ENCODE data around the gene COL19A1. TPM values are rescaled to one million over a fixed set of nuclear protein-coding genes. Genes with fewer than 3 reads are reported as not detected.

The COL19A1 gene
- total and polyA plus RNA-seq, 2 of the 13 experiments (the other 11 are each of a cell fraction or from before 2014, with no cell fraction given): not detected

GRCh38 chr6:69942485-69942884 lies 76.1 kb downstream of the COL19A1 start (continued):
- TF ChIP-seq CREM (IDR thresholded peaks at IDR 0.05) (no peak), CREM (CRISPR knock-in tag; IDR thresholded peaks at IDR 0.05) (no peak), NR2C2 (CRISPR knock-in tag; IDR thresholded peaks at IDR 0.05; ENCODE audit: borderline replicate concordance) (no peak)

GRCh38 chr6:69945192-69945591 lies 78.8 kb downstream of the COL19A1 start:
- H2AFZ ChIP-seq (ENCODE audit: low read length): no peak overlapping the region
- no peaks in the 10 kb centered on the region for H3K36me3 ChIP-seq (replicated peaks in 1 of 2; ENCODE audit: control insufficient read depth in 1 of 2, insufficient read depth in 2 of 2, low read length in 2 of 2)
- H3K4me1 ChIP-seq (ENCODE audit: insufficient read depth, low read length): no peaks in the 10 kb centered on the region
- intact Hi-C loops (cut with micrococcal nuclease; ENCODE audit: unreplicated experiment) (no loop called here), in situ Hi-C loops (cut with HindIII; ENCODE audit: extremely low pct_ligation_motif_present, low pct_unique_long_range_greater_than_20kb) (no loop called here)
- H3K27me3 ChIP-seq (ENCODE audit: control insufficient read depth in 1 of 2, insufficient read depth in 2 of 2, low read length in 2 of 2): no peaks in the 10 kb centered on the region
- CTCF ChIA-PET (ENCODE audit: low intra/inter-chr PET ratio, low total read pairs): no interaction called here
- no peak overlapping the region for H3K27ac ChIP-seq (ENCODE audit: extremely low read length, insufficient read depth, low read length)
- no peaks in the 10 kb centered on the region for H3K79me2 ChIP-seq (ENCODE audit: insufficient read depth, low read length)
- no TSS peak for BruUV-seq (replicated peaks)
- ATAC-seq (no peak), FAIRE-seq (no peak), DNase-seq (ENCODE audit: low spot score) (no peak)
- H3K9ac ChIP-seq (ENCODE audit: insufficient read depth, low read depth, low read length): no peak overlapping the region
- no peaks in the 10 kb centered on the region for H3K9me3 ChIP-seq (ENCODE audit: low read length)
- 4% methylated on average over 1 of the region's 1 CpG for WGBS (ENCODE audit: low lambda C conversion rate)
- H3K4me3 ChIP-seq (replicated peaks in 1 of 3; ENCODE audit: insufficient read depth in 1 of 3, low read depth in 2 of 3, low read length in 3 of 3): no peak overlapping the region
- POLR2A ChIA-PET: no interaction called here
- H3K4me2 ChIP-seq (ENCODE audit: low read depth, low read length): no peak overlapping the region
- H4K20me1 ChIP-seq (ENCODE audit: insufficient read depth, low read length): no peaks in the 10 kb centered on the region
- no peak for TF ChIP-seq AKAP8 (CRISPR knock-in tag; IDR thresholded peaks at IDR 0.05)
- no peak for TF ChIP-seq MBNL3 (CRISPR knock-in tag; conservative IDR thresholded peaks at IDR 0.05)
- TF ChIP-seq LCORL (IDR thresholded peaks at IDR 0.05): no peak
- TF ChIP-seq LCORL (CRISPR knock-in tag; IDR thresholded peaks at IDR 0.05): no peak
- TF ChIP-seq GLI4 (CRISPR knock-in tag; IDR thresholded peaks at IDR 0.05; ENCODE audit: borderline replicate concordance): no peak
- no peak for TF ChIP-seq NR2F6 (IDR thresholded peaks at IDR 0.05)
- no peak for TF ChIP-seq NR2F6 (CRISPR knock-in tag; IDR thresholded peaks at IDR 0.05)
- no peak for TF ChIP-seq HIC2 (CRISPR knock-in tag; IDR thresholded peaks at IDR 0.05; ENCODE audit: low read depth)
- no peak for TF ChIP-seq ZNF597 (CRISPR knock-in tag; IDR thresholded peaks at IDR 0.05)
- no peak for TF ChIP-seq ZBTB20 (CRISPR knock-in tag; IDR thresholded peaks at IDR 0.05; ENCODE audit: borderline replicate concordance, low read depth)
- TF ChIP-seq TCF7 (IDR thresholded peaks at IDR 0.05; ENCODE audit: low read depth): no peak
- TF ChIP-seq ZNF234 (CRISPR knock-in tag; conservative IDR thresholded peaks at IDR 0.05): no peak
- TF ChIP-seq ZNF230 (CRISPR knock-in tag; IDR thresholded peaks at IDR 0.05): no peak
- no peak for TF ChIP-seq PAX8 (CRISPR knock-in tag; IDR thresholded peaks at IDR 0.05; ENCODE audit: borderline replicate concordance)
- no peak for TF ChIP-seq IRF1 (CRISPR knock-in tag; IDR thresholded peaks at IDR 0.05; ENCODE audit: low read depth)
- TF ChIP-seq HCFC1 (IDR thresholded peaks at IDR 0.05; ENCODE audit: low read depth, low read length): no peak
- TF ChIP-seq CCAR2 (optimal IDR thresholded peaks at IDR 0.05; ENCODE audit: low read depth, low read length): no peak
- no peak for TF ChIP-seq FOXJ3 (CRISPR knock-in tag; IDR thresholded peaks at IDR 0.05; ENCODE audit: borderline replicate concordance)
